ENCODE measurements around the gene FMO5.
"Not testable (repeated sequence)": the region's sequence is repeated elsewhere in the genome, so short reads cannot be mapped to it uniquely, and the experiment has no call there.

The FMO5 gene

DNA sequence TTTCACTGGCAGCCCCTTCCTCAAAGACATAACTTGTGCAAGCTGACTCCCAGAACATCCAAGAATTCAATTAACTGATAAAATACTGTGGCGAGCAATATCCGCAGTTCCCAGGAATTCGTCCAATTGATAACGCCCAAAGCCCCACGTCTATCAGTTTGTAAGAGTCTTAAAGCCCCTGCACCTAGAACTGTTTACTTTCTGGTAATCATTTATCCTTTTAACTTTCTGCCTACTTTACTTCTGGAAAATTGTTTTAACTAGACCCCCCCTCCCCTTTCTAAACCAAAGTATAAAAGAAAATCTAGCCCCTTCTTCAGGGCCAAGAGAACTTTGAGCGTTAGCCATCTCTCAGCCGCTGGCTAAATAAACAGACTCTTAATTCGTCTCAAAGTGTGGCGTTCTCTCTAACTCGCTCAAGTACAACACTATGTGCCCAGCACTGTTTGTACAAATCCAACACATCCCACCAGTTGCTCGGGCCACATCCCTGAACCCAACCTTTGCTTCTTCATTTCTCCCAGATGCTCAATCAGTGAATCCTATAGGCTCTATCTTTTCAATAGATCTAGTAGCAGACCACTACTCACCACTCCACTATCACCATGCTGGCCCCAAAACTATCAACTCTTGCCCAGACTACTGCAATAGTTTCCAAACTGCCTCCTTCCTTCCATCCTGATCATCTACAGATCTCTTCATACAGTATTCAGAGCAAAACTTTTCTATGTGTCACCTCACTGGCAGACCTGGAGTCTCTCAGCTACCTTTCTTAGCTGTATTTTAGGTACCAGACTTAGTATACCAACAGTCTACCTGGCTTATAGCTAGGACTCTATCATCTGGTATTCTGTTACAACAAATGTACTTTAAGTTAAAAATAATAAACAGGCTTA is 14.0 kb upstream of the FMO5 start:
- no peak for DNase-seq

- DNase-seq: no peak
These were observed 13.1 kb upstream of the FMO5 start for GRCh38 chr1:147238053-147238902.

GRCh38 chr1:147236959-147237791 is 12.0 kb upstream of the FMO5 start:
- no peak for DNase-seq

GRCh38 chr1:147236448-147236847 is 11.3 kb upstream of the FMO5 start:
- no peak for DNase-seq

- DNase-seq: no peak
These were observed 10.7 kb upstream of the FMO5 start for GRCh38 chr1:147235822-147236221.

DNA sequence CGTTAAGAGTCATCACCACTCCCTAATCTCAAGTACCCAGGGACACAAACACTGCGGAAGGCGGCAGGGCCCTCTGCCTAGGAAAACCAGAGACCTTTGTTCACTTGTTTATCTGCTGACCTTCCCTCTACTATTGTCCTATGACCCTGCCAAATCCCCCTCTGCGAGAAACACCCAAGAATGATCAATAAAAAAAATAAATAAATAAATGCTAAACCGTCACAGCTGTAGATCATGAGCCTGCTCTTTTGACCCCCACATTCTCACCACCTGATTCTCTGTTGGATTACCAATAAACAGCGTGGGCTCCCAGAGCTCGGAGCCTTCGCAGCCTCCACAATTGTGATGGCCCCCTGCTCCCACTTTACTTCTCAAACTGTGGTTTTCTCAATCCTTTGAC is 8.8 kb upstream of the FMO5 start:
- not testable (repeated sequence) for DNase-seq

DNA sequence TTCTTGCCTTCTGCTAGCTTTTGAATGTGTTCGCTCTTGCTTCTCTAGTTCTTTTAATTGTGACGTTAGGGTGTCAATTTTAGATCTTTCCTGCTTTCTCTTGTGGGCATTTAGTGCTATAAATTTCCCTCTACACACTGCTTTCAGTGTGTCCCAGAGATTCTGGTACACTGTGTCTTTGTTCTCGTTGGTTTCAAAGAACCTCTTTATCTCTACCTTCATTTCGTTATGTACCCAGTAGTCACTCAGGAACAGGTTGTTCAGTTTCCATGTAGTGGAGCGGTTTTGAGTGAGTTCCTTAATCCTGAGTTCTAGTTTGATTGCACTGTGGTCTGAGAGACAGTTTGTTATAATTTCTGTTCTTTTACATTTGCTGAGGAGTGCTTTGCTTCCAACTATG is 5.9 kb upstream of the FMO5 start:
- DNase-seq: not testable (repeated sequence)

DNA sequence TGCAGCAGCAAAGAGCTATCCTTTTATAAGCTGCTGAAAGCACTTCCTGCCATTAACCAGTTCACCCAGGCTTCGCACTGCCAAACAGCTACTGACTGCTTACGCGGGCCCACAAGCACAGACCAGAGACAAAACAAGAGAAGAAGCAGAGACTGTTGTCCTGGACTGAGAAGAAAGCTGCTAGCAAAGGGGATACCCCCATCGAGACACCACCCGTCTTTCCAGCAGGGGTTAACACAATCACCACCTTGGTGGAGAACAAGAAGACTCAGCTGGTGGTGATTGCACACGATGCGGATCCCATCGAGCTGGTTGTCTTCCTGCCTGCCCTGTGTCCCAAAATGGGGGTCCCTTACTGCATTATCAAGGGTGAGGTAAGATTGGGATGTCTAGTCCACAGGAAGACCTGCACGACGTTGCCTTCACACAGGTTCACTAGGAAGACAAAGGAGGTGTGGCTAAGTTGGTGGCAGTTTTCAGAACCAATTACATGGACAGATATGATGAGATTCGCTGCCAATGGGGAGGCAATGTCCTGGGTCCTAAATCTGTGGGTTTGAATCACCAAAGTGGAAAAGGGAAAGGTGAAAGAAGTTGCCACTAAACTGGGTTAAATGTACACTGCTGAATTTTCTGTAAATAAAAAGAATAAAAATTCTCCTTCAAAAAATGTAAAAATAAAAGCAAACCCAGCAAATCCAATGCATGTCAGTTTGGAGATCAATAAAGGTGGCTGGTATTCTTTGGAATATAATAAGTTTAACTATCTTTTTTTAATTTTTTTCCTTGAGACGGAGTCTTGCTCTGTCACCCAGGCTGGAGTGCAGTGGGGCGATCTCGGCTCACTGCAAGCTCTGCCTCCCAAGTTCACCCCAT is 1.2 kb downstream of the FMO5 start:
- DNase-seq: no peak

DNA sequence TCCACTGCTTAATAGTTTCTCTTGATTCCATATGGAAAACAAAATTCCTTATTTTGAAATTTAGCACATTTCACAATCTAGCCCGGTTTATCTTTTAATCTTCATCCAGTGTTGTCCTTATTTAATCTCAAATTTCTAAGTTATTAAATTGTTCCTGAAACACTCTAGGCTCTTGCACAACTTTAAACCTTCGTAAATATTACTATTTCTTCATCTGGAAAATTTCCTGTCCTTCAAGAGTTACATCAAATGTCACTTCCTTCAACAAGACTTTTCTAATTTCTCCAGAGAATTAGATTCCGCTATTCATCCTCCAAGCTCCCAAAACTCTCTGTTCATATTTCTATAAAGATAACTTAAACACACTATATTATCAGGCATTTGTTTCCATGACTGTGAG is 6.5 kb downstream of the FMO5 start:
- no peak for DNase-seq

GRCh38 chr1:147217141-147217540 is 8.0 kb downstream of the FMO5 start:
- no peak for DNase-seq

GRCh38 chr1:147216124-147216523 is 9.0 kb downstream of the FMO5 start:
- DNase-seq: no peak

DNA sequence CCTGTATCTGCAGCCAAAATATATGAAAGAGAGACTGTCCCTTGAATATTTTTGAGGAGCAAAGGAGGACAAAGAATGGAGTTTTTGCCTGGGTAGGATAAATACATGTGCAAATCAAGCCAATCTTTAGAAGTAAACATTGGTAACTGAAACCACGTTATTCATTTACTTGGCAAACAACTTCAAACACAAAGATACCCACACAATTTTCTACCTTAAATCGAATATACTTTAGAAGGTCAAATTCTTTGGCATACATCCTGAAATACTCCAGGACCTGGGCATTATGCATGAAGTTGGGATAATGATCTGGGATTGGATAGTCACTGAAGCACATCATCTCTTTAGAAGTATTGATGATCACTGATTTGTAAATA is 9.6 kb downstream of the FMO5 start:
- no peak for DNase-seq

GRCh38 chr1:147214842-147215539 is 10.1 kb downstream of the FMO5 start:
- no peak for DNase-seq

GRCh38 chr1:147214325-147214724 is 10.8 kb downstream of the FMO5 start:
- DNase-seq: no peak

- DNase-seq: no peak
These were observed 11.9 kb downstream of the FMO5 start for GRCh38 chr1:147213271-147213670.

DNA sequence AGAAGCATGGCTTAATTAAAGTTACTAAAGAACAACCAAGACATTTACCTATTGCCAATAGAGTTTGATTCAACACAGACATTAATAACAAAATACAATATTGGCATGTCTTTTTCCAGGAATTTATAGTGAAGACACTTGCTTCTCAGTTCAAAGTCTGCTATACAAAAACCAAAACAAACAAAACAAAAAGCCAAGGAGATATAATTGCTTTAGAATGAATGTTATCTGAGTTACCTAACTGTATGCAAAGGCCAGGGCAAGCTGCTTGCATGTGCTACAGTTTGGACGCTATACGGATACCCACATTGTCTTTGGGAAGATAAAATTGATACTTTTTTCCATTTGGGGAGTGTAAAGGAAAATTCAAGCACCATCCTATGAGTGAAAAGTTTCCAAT is 13.6 kb downstream of the FMO5 start:
- no peak for DNase-seq

DNA sequence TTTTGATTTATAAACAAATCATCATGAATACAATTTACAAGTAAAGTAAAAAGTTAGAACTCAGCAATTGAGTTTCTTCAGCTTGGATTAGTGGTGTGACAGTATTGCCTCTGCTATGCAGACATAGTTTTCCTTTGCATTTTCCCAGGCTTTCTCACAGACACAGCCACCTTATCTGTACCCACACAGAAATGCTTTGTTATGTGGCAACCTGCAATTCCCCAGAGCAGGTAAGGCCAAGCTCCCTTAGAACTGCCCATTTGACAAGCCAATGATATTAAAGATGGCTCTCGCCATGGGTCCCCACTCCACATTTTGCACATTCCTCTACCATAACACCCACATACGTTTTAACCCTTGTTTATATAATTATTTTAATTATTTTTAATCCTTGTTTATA is 14.2 kb downstream of the FMO5 start:
- DNase-seq: no peak

DNA sequence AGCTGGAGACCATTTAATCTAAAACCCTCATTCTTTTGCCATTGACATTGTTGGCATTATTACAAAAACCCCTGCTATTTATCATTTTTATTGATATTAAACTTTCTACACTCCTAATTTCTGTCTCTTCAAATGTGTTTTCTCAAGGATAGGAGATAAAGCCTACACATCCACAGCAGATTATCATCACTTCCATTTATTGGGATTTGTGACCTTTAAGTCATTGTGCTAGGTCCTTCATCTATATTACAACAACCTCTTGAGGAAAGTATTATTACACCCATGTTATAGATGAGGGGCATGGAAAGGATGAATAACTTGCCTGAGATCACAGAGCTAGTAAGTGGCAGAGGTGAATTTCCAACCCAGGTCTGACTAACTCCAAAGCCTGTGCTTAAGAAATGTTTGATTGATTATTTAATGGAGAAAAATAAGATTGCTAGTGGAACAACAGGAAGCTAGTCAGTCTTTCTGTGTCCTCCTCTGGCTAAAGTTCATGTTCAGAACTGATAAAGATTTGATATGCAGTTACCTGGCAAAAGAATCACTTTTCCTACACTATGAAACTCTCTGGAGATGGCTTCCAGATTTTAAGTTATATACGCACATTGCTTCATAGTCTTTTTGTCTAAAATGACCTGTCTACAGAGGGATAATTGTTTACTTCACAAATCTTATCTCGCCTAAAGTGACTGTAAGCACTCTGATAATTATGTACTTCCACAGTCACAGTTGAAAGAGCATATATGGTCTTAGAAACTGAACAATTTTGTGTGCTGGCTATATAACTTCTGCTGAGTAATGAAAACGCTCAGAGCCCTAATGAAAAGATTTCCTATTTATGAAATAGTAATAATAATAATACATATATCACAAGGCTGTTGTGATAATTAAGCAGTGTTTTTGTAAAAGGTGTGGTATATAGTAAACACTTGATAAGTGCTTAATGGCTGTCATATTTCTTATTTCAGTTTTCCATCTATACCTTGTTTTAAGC is 15.0 kb downstream of the FMO5 start:
- DNase-seq: no peak

- DNase-seq: no peak
These were observed 16.5 kb downstream of the FMO5 start for GRCh38 chr1:147208619-147209018.

DNA sequence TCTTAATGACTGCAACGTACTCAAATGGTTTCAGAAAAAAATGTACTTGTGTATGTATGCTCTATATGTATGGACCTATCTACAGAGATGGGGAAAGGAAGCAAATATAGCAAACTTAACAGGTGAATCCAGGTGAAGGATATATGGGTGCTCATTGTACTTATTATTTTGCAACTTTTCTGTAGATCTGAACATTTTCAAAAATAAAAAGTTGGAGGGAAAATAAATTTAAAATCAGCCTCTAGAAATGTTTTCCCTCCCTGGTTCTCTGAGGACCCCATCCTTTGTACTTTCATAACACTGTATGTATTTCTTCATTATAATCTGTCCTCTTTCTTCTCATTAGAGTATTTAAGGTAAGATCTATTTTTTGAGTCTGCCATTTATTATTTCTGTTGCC is 17.9 kb downstream of the FMO5 start:
- DNase-seq: no peak
